ENCODE data around the gene MMP19.
"Not testable (repeated sequence)": the region's sequence is repeated elsewhere in the genome, so short reads cannot be mapped to it uniquely, and the experiment has no call there.

The MMP19 gene

GRCh38 chr12:55843431-55843830 lies 695 bp upstream of the MMP19 start:
- DNase-seq (ENCODE audit: low read depth, low spot score), result no peak

GRCh38 chr12:55840581-55841351 lies 2.0 kb downstream of the MMP19 start:
- DNase-seq (ENCODE audit: low read depth, low spot score), result no peak

GRCh38 chr12:55839345-55840140 lies 3.2 kb downstream of the MMP19 start:
- no peak for DNase-seq (ENCODE audit: low read depth, low spot score)

DNA sequence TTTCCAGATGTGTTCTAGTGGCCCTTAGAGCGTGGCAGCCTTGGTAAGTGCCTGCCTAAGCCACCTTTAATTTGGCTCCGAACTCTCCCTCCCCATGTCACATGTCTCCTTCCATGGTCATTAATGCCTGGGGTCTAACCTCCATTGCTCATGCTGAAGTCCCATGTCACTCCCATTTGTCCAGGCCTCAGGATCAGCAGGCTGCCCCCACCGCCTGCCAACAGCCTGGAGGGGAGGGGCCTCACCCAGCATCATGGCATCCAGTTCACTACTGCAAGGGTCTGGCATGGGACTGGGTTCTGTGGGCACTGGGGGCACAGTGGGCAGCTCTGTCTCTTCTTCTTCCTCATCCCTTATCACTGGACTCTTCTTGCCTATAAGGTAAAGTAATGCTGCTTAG lies 4.4 kb downstream of the MMP19 start:
- no peak for DNase-seq (ENCODE audit: low read depth, low spot score)

GRCh38 chr12:55834400-55834799 lies 8.3 kb downstream of the MMP19 start:
- not testable (repeated sequence) for DNase-seq (ENCODE audit: low read depth, low spot score)

- no peak for DNase-seq (ENCODE audit: low read depth, low spot score)
These were observed 9.7 kb downstream of the MMP19 start for GRCh38 chr12:55833056-55833455.

GRCh38 chr12:55831447-55831815 lies 11.3 kb downstream of the MMP19 start:
- DNase-seq (ENCODE audit: low read depth, low spot score), result no peak

DNA sequence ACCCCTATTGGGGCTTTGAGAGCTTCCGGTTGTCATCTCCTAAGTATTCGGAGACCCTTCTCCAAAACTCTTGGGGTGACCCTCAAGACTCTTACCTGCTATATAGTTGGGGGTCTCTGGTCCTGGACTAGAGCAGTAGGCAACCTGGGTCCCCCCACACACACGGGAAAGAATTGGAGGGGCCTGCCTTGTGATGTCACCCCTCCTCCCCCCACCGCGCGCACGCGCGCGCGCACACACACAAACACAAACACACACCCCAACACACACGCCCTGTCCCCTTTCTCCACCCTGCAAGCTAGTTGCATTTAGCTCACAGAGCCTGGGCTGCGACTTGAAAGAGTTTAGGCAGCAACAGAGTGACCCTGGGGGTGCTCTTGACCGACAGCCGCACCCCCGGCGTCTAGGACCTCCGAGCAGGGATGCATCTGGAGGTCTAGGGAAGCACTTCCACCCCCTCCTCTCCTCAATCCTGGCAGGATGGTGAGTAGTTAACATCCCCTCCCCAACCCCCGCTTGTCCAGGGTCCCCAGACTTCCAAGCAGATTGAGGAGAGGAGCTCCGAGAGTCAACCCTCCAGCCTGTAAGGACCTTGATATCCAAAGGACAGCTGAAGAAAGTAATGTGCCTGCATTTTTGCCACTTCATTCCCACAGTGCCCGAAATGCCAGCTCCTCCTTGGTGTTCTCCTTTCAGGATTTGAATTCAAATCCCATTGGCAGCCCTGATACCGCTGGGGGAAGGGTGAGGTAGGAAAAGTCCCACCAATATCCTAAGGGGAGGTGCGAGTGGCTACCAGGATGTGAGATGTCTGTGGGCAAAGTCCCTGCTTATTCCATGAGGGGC lies 11.9 kb downstream of the MMP19 start:
- DNase-seq (ENCODE audit: low read depth, low spot score), result no peak

- DNase-seq (ENCODE audit: low read depth, low spot score), result no peak
These were observed 12.7 kb downstream of the MMP19 start for GRCh38 chr12:55829967-55830600.

DNA sequence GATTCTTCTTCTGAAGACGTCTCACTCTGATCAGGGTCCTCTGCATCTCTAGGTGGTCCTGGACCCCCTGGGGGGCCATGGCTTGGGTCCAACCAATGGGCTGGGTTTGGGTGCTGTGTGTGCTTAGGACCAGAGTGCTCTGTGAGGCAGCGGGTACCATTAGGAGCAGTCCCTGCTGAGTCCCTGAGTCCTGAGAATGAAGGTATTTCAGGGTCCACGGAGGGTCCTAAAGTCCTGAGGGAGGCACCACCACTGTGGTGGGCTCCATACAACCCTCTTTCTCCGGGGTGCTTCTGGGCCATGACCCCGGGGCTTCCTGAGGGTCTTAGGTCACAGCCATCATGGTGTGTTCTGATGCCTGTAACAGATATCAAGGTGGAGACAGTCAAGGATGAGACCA lies 14.4 kb downstream of the MMP19 start:
- no peak for DNase-seq (ENCODE audit: low read depth, low spot score)

- DNase-seq (ENCODE audit: low read depth, low spot score), result no peak
These were observed 14.9 kb downstream of the MMP19 start for GRCh38 chr12:55827806-55828205.

- no peak for DNase-seq (ENCODE audit: low read depth, low spot score)
These were observed 18.0 kb downstream of the MMP19 start for GRCh38 chr12:55824726-55825125.

GRCh38 chr12:55823419-55823818 lies 19.3 kb downstream of the MMP19 start:
- DNase-seq (ENCODE audit: low read depth, low spot score), result no peak

- DNase-seq (ENCODE audit: low read depth, low spot score), result no peak
These were observed 20.5 kb downstream of the MMP19 start for GRCh38 chr12:55822228-55822627.

- DNase-seq (ENCODE audit: low read depth, low spot score), result no peak
These were observed 22.1 kb downstream of the MMP19 start for GRCh38 chr12:55820679-55821078.

DNA sequence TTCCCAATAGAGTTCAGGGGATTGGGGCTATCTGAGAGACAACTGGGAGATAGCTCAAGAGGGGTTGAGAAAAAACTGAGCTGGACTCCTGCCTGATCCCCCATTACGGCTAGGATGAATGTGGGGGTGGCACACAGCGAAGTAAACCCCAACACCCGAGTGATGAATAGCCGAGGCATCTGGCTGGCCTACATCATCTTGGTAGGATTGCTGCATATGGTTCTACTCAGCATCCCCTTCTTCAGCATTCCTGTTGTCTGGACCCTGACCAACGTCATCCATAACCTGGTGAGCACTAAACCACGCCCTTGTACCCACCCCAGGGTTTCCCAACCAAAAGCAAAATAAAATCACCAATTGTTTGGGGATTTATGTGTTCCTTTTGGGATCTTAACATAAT lies 23.9 kb downstream of the MMP19 start:
- no peak for DNase-seq (ENCODE audit: low read depth, low spot score)

GRCh38 chr12:55818140-55818728 lies 24.5 kb downstream of the MMP19 start:
- DNase-seq (ENCODE audit: low read depth, low spot score), result no peak

DNA sequence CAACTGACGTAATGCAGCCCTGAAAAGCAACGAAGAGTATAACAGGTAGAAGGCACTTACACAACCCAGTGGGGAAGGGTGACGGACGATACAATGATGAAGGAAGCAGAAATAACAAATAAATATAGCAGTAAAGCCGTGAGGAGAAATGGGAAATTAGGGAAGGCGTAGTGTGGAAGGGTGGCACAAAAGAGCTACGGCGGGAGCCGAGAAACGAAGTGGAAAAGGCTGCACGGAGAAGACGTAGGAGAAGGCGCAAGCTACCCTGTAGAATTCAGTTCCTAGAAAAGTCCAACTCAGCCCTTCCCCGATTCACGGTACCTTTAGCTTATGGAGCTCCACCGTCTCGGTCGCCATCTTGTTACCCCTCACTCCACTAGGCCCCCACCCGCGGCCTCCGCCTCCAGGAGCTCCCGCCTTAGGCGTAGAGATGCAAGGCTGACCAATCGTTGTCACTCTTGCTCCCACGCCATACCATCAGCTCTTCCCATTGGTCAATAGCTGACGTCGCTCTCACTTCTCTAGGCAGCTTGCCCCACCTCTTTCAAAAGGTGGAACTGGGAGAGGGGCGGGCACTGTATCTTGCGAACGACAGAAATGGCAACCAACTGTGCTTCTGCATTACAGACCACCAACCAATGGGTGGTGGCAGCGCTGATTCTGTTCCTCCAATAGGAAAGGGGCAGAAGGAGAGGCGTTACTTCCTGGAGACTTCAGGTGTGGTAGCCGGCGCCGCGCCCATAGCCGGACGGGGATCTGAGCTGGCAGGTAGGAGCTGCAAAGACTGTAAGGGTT lies 25.2 kb downstream of the MMP19 start, which contains the start of the genes ORMDL2 and SARNP:
ORMDL2 (plus strand) TSS at position 697 of the 795 bp plus-strand sequence. CDS start 959 bp downstream, outside the sequence.
SARNP (minus strand) TSS at position 380 of the 795 bp plus-strand sequence; CDS start at position 357, 23 bp downstream.
- DNase-seq (ENCODE audit: low read depth, low spot score), result peak; percentile 98

DNA sequence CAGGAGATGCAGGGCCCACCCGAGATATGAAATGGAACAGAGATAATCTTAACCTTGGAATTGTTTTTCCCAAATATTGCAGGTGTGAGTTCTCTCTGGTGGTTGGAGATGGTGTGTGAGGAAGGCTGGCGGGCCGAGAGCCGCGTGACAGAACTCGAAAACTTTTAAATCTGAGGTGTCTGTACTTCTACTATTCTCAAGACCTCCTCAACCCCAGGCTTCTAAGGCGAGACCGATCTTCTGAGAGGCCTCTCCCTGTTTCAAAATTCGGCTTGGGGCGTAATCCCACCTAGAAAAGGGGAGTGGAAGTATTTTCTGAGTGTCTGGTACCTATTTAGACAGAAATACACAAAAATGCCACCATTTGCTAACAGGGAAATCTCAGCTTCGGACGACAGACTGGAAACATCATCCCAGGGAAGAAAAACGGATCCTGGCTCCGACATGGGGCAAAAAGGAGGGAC lies 25.8 kb downstream of the MMP19 start:
- DNase-seq (ENCODE audit: low read depth, low spot score), result no peak

DNA sequence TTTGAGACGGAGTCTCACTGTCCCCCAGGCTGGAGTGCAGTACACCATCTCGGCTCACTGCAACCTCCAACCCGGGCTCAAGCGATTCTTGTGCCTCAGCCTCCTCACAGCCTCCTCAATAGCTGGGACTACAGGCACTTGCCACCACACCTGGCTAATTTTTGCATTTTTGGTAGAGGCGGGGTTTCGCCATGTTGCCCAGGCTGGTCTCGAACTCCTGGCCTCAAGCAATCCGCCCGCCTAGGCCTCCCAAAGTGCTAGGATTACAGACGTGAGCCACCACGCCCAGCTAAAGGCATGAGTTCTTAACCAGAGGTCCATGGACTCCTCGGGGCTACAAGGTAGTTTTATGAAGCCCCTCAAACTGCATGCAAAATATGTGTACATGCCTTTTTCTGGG lies 27.3 kb downstream of the MMP19 start:
- DNase-seq (ENCODE audit: low read depth, low spot score), result no peak

Measured in smooth muscle cell of the brain vasculature (primary cell).